DMS53 (cell line): ENCODE measurements around the gene ZIC2.
A peak's percentile ranks its signal among the peaks of the same experiment; 100 is the strongest.

Experiments used
- DNase-seq: peaks from one replicate; lab custom pipeline; 2025; lab: John Stamatoyannopoulos, UW

The ZIC2 gene

DNA sequence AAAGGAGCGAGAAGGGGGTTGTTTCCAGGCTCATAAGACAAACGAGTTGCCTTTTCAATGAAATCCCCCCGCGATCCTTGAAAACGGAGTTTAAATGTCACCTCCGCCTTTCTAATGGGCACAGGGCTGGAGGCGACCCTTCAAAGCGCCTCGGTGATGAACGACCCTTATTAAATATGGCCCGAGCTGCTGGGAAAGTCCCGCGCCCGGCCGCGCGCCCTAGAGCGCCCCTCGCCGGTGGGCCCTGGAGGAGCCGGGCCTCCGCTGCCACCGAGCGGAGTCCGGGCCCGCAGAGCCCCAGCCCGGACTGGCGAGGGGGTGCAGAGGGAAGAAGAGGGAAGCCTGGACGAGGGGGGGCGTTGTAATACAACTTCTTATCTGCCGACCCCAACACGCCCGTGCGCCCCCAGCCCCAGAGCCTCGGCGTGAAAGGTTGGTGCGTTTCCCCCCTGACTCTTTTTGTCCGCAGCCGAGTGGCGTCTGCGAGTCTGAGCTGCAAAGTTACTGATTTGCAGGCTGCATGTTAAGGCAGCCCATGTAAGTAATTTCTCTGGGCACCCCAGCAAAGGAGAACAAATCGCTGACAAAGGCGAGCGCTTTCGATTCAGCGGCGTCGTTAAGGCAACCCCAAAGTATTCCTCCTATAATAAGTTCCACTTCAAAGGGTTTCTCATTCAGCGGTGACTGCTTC, 21.9 kb upstream of the ZIC2 start:
- peak; percentile 39 for DNase-seq

- no peak for DNase-seq
These were observed 20.8 kb upstream of the ZIC2 start for GRCh38 chr13:99960663-99961311.

DNA sequence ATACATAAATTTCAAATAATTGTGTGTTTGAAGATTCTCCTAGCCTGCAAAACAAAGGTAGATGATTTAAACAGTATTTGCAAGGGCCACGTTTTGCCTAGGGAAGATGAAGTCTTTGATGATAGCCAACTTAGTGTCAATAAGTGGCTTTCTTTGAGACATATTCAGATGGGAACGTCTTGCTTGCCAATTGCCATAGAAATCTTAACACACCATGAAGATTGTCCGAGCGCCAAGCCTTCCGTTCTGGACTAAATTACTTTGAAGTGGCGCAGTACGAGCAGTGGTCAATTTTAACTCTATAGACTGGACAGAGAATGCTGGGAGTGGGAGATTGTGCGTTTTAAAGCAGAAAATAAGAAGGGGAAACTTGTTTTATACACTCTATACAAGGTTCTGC, 19.9 kb upstream of the ZIC2 start:
- no peak for DNase-seq

GRCh38 chr13:99962242-99962641, 19.3 kb upstream of the ZIC2 start:
- no peak for DNase-seq

GRCh38 chr13:99963816-99964339, 17.7 kb upstream of the ZIC2 start:
- DNase-seq = no peak

DNA sequence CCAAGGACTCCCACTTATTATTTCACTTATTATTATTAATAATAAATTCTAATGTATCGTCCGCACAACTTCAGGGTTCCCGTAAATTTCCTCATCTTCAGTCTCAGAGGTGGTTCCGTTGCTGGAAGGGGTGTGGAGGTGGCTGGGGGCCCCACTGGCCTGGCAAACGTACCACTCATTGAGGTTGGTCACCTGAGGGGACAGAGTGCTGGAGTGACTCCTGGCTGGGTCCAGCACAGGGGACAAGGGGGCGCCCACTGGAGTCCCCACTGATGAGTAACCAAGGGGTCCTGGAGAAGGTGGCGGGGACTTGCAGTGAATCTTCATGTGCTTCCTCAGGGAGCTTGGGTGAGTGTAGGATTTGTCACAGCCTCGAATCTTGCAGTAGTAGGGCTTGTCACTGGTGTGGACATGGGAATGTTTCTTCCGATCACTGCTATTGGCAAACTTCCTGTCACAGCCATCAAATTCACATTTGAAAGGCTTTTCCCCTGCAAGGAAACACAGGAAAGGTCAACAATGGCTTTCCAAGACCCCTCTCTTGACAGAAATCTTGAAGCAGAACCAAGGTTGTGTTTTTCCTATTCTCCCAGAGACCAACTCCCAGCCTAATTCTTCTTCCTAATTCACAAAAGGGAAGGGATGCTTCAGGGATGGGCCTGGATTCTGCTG, 16.1 kb upstream of the ZIC2 start:
- no peak for DNase-seq

DNA sequence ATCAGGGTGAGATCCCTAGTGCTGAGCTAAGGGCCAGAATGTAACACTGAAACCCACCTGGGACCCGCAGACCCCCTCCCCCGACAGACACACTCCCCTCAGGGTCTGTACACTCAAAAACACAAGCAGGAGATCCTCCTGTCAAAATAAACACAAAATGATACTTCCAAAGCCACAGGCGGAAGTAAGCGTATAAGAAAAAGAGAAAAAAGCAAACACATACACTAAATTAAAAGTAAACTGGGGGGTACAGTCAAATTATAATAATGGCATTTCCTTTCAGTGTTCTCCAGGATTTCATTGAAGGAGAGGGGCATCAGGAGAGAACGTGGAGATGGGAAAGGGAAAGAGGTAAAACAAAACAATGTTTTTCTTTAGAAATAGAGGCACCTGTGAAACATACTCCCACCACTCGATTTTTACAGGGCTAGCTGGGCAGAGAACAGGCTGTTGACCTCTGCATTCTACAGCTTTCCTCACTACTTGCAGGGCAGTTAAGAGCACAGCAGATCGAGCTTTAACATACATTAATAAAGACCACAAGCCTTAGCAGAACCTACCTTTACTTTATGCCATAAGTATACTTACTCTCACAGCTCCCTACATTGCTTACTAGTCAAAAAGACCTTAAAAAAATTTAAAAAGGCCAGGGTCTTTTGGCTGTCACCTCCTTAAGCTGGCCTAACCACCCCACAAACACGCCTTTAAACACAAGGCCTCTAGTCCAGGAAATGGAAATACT, 15.3 kb upstream of the ZIC2 start:
- no peak for DNase-seq

- DNase-seq = no peak
These were observed 14.1 kb upstream of the ZIC2 start for GRCh38 chr13:99967498-99967868.

GRCh38 chr13:99967869-99968520, 13.6 kb upstream of the ZIC2 start:
- no peak for DNase-seq

DNA sequence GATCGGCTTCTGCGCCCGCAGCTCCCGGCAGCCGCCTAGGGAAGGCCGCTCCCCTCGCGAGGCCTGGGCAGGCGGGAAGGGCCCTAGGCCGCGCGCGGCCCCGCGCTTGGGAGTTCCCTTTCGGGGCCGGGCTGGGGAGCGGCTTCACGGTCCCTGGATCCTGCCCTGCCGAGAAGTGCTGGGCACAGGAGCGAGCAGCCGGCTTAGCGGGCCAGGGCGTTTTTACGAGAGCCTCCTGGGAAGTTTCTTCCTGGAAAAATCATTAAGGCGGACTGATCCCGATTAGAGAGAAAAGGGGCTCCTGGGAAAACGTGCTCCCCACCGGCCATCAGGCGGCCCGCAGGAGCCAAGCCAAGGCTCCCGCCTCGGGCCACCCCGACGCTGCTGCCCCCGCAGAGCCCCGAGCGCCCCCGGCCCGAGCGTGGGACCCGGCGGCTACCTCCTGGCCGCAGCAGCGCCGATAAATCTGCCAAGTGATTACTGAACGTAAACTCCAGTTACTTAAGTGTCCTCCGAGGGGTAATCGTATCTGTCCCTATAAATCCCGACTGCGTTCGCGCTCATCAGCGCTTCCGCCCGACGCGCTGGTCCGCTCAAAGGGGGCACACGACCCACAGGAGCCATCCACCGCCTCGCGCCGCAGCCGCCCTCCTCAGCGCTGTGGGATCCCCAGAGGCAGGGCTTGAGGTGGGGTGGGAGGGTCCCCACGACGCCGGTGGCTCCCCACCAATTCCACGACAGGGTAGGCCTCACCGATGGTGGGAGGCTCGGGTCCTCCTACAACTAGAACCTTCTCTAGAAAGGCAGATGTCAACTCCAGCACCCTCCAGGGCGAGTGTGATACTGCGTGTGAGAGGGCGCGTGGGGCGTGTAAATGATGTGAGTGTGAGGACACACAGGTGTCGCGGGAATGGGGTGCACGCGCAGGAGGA, 12.8 kb upstream of the ZIC2 start:
- DNase-seq = peak; percentile 47

DNA sequence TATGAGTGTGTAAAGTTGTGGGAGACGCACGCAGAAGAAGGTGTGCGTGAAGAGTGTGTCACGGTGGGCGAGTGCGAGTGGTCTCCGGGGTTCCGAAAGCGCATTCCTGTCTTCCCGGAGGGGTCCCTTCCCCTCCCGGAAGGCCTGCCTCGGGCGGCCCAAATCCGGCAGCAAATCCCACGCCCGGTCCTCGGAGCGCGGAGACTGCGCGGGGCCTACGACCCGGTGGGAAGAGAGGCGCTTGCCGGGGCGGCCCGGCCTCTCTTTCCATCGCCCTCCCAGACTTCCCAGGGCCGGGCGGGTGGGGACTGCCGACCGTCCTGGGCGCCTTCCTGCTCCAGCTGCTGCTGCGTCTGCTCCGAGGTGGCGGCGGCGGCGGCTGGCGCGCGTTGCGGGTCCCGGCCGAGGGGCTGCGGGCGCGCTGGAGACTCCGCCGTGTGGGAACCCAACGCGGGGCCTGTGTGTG, 12.1 kb upstream of the ZIC2 start:
- DNase-seq = peak; percentile 22

- DNase-seq = peak; percentile 40
These were observed 11.5 kb upstream of the ZIC2 start for GRCh38 chr13:99969919-99970650.

- peak; percentile 40 for DNase-seq
These were observed 10.7 kb upstream of the ZIC2 start for GRCh38 chr13:99970651-99971575.

- no peak for DNase-seq
These were observed 9.9 kb upstream of the ZIC2 start, which contains the start of gene ZIC5 for GRCh38 chr13:99971576-99972189. Gene ZIC5, minus strand, starts transcription at chr13:99971767. Its CDS starts 164 bp downstream, at chr13:99971603.

DNA sequence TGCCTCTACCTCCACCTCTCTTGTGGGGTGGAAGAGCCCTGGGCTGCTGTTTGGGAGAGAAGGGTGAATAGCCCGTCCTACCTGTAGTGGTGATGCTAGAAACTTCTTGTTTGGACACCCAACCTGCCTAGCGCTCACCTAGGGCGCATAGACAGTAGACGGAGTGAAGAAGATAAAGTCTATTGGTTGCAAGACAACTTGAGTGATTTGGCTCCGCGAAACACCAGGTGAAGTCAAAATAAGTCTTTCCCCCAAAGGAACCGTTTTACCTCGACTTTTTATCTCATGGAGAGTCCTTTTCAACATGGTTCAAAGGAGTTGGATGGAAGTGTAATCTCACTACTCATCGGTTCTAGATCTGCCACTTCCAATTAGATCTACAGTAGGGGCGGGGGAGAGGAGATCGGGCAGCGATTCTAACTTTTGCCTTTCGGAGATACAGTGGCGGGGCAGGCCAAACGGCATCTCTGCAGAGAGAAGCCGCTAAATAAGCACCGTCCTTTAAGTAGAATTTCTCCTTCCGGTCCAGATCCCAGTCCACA, 9.3 kb upstream of the ZIC2 start:
- DNase-seq = no peak

- DNase-seq = no peak
These were observed 8.3 kb upstream of the ZIC2 start for GRCh38 chr13:99973163-99973807.

DNA sequence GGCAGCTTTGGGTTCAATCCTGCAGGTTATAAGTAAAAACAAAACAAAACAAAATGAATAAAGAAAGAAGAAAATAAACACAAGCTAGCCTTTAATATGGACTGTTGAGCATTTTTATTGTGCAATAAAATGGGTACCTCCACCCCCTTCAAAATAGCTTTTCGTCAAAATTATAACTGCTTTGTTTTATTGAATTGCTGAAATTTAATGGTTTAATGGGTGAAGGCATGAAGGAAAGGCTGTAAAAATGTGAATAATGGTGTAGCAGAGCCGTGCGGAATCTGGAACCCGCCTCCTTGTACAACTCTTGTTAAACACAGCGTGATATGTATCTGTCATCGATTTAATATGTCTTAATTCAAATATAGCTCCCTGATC, 7.8 kb upstream of the ZIC2 start:
- no peak for DNase-seq
